GM12878 (cell line): ENCODE measurements around the gene NLGN1. TPM values are rescaled to one million over a fixed set of nuclear protein-coding genes. Genes with fewer than 3 reads are reported as not detected.

Experiments
- ATAC-seq: fragments of 200-7000 bp; cut with Tn5 transposase; 3 replicates; pipeline ENCODE4 v1.9.1; 2020; ENCODE audit warnings: mild to moderate bottlenecking, moderate library complexity
- BruUV-seq: library from RNA; stranded (reverse); fragments of 400-500 nt; replicated peaks from 2 replicates; lab custom pipeline; 2021; lab: Mats Ljungman, UMichigan
- CTCF ChIA-PET: fragments of 300-600 bp; sonication (Branson Sonifier 250); formaldehyde crosslinking; extraction: SDS; loops from one replicate; lab custom pipeline; 2021; ENCODE audit warnings: inconsistent platforms; lab: Yijun Ruan, JAX
- POLR2A ChIA-PET: fragments of 350-600 bp; formaldehyde crosslinking; extraction: SDS; loops from one replicate; lab custom pipeline; 2021; ENCODE audit warnings: inconsistent platforms; lab: Charles Lee
- RAD21 ChIA-PET: fragments of 300-600 bp; sonication (Branson Sonifier 250); formaldehyde crosslinking; loops from one replicate; lab custom pipeline; 2023; ENCODE audit warnings: antibody characterized with exemption; ENCODE audit not compliant: unreplicated experiment; lab: Charles Lee
- SMC1A ChIA-PET: fragments of 300-600 bp; sonication (Branson Sonifier 250); formaldehyde crosslinking; loops from one replicate; lab custom pipeline; 2023; ENCODE audit not compliant: unreplicated experiment, uncharacterized antibody; lab: Charles Lee
- DNase-seq: peaks from one replicate; pipeline ENCODE4 v3.0.0-alpha.2; 2011; ENCODE audit warnings: low read depth, low spot score
- FAIRE-seq: peaks from 3 replicates; lab custom pipeline; 2011; peaks lifted over from hg19 to GRCh38; lab: Jason Lieb, UNC
- H2AFZ ChIP-seq: 2 replicates; pipeline ENCODE4 v1.6.0; 2011; ENCODE audit warnings: low read depth, low read length, control low read depth; ENCODE audit not compliant: control insufficient read depth
- H3K27ac ChIP-seq: 2 replicates; pipeline ENCODE4 v1.5.1; 2011; ENCODE audit warnings: control low read depth; ENCODE audit not compliant: control insufficient read depth, insufficient read depth
- H3K27me3 ChIP-seq, 2 experiments: replicated peaks in 1 of 2; 2 replicates each; pipeline versions ENCODE4 v1.6.0 to v1.6.1; 2011; ENCODE audit warnings: low read length in 1 of 2; ENCODE audit not compliant: control insufficient read depth in 2 of 2, insufficient read depth in 2 of 2
- H3K36me3 ChIP-seq, 2 experiments: 2 replicates each; pipeline ENCODE4 v1.5.1; 2011; ENCODE audit warnings: low read length in 1 of 2; ENCODE audit not compliant: control insufficient read depth in 2 of 2, insufficient read depth in 2 of 2
- H3K4me1 ChIP-seq: 2 replicates; pipeline ENCODE4 v1.6.1; 2011; ENCODE audit warnings: mild to moderate bottlenecking, low read length, moderate library complexity, mixed read lengths; ENCODE audit not compliant: control insufficient read depth, insufficient read depth
- H3K4me2 ChIP-seq: 2 replicates; pipeline ENCODE4 v1.6.0; 2011; ENCODE audit warnings: control low read depth; ENCODE audit not compliant: control insufficient read depth, insufficient read depth
- H3K4me3 ChIP-seq: fragments of 200-600 bp; sonication (generic); 2 replicates; pipeline ENCODE4 v1.5.1; 2016
- H3K79me2 ChIP-seq: 2 replicates; pipeline ENCODE4 v1.6.0; 2011; ENCODE audit warnings: low read length; ENCODE audit not compliant: control insufficient read depth, insufficient read depth
- H3K9ac ChIP-seq: 2 replicates; pipeline ENCODE4 v1.8.0; 2011; ENCODE audit warnings: low read length, control low read depth, mixed read lengths; ENCODE audit not compliant: control insufficient read depth, insufficient read depth
- H3K9me3 ChIP-seq: replicated peaks from 3 replicates; pipeline ENCODE4 v1.5.1; 2011; ENCODE audit warnings: mild to moderate bottlenecking, low read length; ENCODE audit not compliant: control insufficient read depth, insufficient read depth
- H4K20me1 ChIP-seq: 2 replicates; pipeline ENCODE4 v1.6.0; 2011; ENCODE audit not compliant: control insufficient read depth, insufficient read depth
- CBX5 ChIP-seq: sonication (generic); IDR thresholded peaks from 2 replicates; pipeline ENCODE4 v1.6.1; 2016; ENCODE audit warnings: low read depth, moderate library complexity, mild to moderate bottlenecking, inconsistent platforms
- GABPA ChIP-seq: IDR thresholded peaks from 2 replicates; pipeline ENCODE4 v1.6.1; 2014; ENCODE audit warnings: antibody characterized with exemption, low read depth, mild to moderate bottlenecking, inconsistent platforms
- HDAC2 ChIP-seq: fragments of 200-600 bp; sonication (generic); IDR thresholded peaks from 2 replicates; pipeline ENCODE4 v1.6.1; 2017
- KLF5 ChIP-seq: fragments of 450-650 bp; IDR thresholded peaks from 2 replicates; pipeline ENCODE4 v1.6.1; 2014; ENCODE audit warnings: mild to moderate bottlenecking; ENCODE audit not compliant: partially characterized antibody
- MYC ChIP-seq: IDR thresholded peaks from 2 replicates; pipeline ENCODE4 v1.6.1; 2011; ENCODE audit warnings: mild to moderate bottlenecking, low read length, moderate library complexity, inconsistent platforms; ENCODE audit not compliant: insufficient read depth, insufficient replicate concordance, insufficient read length, severe bottlenecking
- NR2C1 ChIP-seq: fragments of 450-650 bp; IDR thresholded peaks from 2 replicates; pipeline ENCODE4 v1.6.1; 2017; ENCODE audit warnings: antibody characterized with exemption, mild to moderate bottlenecking, moderate library complexity
- NRF1 ChIP-seq: conservative IDR thresholded peaks from 2 replicates; pipeline ENCODE4 v1.6.1; 2011; ENCODE audit warnings: mild to moderate bottlenecking, low read depth, low read length, improper control_type of control experiment
- SIN3A ChIP-seq: IDR thresholded peaks from 2 replicates; pipeline ENCODE4 v1.6.1; 2012; ENCODE audit warnings: low read depth, low read length, improper control_type of control experiment
- SUPT20H ChIP-seq: IDR thresholded peaks from 2 replicates; pipeline ENCODE4 v1.6.1; 2011; ENCODE audit warnings: low read depth, mild to moderate bottlenecking, low read length, moderate library complexity, borderline replicate concordance; ENCODE audit not compliant: control insufficient read depth
- TCF12 ChIP-seq: IDR thresholded peaks from 2 replicates; pipeline ENCODE4 v1.6.1; 2011; ENCODE audit warnings: low read depth, mild to moderate bottlenecking, low read length
- ZNF274 ChIP-seq: IDR thresholded peaks from one replicate; pipeline ENCODE4 v1.8.0; 2011; ENCODE audit not compliant: insufficient read length, insufficient read depth
- ZZZ3 ChIP-seq: IDR thresholded peaks from 2 replicates; pipeline ENCODE4 v1.6.1; 2011; ENCODE audit warnings: low read depth; ENCODE audit not compliant: control insufficient read depth, insufficient read length
- WGBS: methylation state at CpG from one replicate; pipeline ENCODE4 v1.1.6; 2016; ENCODE audit warnings: low lambda C conversion rate; ENCODE audit not compliant: insufficient replicate concordance, insufficient coverage; ENCODE audit errors: missing lambda C conversion rate; 5-methylcytosine and 5-hydroxymethylcytosine counted together
- in situ Hi-C: fragments of 300-500 bp; cut with MboI; formaldehyde crosslinking; loops from 9 replicates; pipeline ENCODE4 v1.14.3; 2018; ENCODE audit warnings: mixed read lengths
- intact Hi-C: fragments of 100-400 bp; cut with micrococcal nuclease; formaldehyde crosslinking; loops from one replicate; pipeline ENCODE4 v1.14.2; 2022; ENCODE audit not compliant: unreplicated experiment
- polyA plus RNA-seq, 11 experiments: library from polyadenylated mRNA; depleted of rRNA in 4 of 11; unstranded in 6 of 11; stranded (reverse) in 5 of 11; fragments of >200 nt; fragmentation: Nextera tagmentation in 4 of 11; fragmentation: Illumina TruSeq in 1 of 11; extraction: Ambion mirVana in 4 of 11; extraction: Trizol in 1 of 11; gene quantifications; 1 replicate in 1 of 11; 2 replicates in 10 of 11; pipeline versions ENCODE4 v1.2.1 to v1.2.3, GENCODE V29; 2011 to 2016; ENCODE audit warnings: inconsistent platforms in 2 of 11, missing spikeins in 2 of 11, low read depth in 1 of 11
- total RNA-seq, 4 experiments: library from RNA; depleted of rRNA in 3 of 4; stranded (reverse); fragments of >200 nt in 3 of 4; fragmentation: Illumina TruSeq in 1 of 4; extraction: Trizol in 1 of 4; gene quantifications; 2 replicates each; pipeline versions ENCODE4 v1.2.1 to v1.2.3, GENCODE V29; 2013 to 2021
- TF ChIP-seq, protein P1 (sequence below): fragments of 450-650 bp; IDR thresholded peaks from 2 replicates; pipeline ENCODE4 v1.6.1; 2017; ENCODE audit warnings: mild to moderate bottlenecking, moderate library complexity
- TF ChIP-seq, protein P2 (sequence below): IDR thresholded peaks from 2 replicates; pipeline ENCODE4 v1.6.1; 2011; ENCODE audit warnings: mild to moderate bottlenecking, low read depth, low read length, moderate library complexity; ENCODE audit not compliant: insufficient replicate concordance

The NLGN1 gene
- total and polyA plus RNA-seq, 10 of the 15 experiments (the other 5 are each of a cell fraction or from before 2014, with no cell fraction given) = not detected

DNA sequence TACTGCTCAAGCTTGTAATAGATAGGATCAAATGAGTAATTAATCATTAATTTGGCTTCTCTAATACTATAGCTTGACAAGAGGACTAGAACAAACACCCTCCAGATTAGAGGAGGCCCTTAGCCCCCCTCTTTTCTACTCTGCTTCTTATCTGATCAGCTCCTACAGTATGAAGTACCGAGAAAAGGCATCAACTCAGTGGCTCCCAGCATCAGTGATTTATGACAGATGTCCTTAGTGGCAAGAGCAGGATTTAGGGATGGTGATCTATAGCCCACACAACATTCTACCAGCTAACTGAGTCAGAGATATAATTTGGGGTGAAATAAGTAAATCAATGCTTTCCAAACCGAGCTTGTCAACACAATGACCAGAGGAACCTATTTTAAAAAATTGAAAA, 541.1 kb downstream of the NLGN1 start (continued):
- TF ChIP-seq HDAC2 (no peak), TCF12 (no peak), SIN3A (no peak), ZZZ3 (no peak), SUPT20H (no peak), KLF5 (no peak), CBX5 (no peak)
- TF ChIP-seq, protein P1, sequence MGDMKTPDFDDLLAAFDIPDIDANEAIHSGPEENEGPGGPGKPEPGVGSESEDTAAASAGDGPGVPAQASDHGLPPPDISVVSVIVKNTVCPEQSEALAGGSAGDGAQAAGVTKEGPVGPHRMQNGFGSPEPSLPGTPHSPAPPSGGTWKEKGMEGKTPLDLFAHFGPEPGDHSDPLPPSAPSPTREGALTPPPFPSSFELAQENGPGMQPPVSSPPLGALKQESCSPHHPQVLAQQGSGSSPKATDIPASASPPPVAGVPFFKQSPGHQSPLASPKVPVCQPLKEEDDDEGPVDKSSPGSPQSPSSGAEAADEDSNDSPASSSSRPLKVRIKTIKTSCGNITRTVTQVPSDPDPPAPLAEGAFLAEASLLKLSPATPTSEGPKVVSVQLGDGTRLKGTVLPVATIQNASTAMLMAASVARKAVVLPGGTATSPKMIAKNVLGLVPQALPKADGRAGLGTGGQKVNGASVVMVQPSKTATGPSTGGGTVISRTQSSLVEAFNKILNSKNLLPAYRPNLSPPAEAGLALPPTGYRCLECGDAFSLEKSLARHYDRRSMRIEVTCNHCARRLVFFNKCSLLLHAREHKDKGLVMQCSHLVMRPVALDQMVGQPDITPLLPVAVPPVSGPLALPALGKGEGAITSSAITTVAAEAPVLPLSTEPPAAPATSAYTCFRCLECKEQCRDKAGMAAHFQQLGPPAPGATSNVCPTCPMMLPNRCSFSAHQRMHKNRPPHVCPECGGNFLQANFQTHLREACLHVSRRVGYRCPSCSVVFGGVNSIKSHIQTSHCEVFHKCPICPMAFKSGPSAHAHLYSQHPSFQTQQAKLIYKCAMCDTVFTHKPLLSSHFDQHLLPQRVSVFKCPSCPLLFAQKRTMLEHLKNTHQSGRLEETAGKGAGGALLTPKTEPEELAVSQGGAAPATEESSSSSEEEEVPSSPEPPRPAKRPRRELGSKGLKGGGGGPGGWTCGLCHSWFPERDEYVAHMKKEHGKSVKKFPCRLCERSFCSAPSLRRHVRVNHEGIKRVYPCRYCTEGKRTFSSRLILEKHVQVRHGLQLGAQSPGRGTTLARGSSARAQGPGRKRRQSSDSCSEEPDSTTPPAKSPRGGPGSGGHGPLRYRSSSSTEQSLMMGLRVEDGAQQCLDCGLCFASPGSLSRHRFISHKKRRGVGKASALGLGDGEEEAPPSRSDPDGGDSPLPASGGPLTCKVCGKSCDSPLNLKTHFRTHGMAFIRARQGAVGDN = no peak

DNA sequence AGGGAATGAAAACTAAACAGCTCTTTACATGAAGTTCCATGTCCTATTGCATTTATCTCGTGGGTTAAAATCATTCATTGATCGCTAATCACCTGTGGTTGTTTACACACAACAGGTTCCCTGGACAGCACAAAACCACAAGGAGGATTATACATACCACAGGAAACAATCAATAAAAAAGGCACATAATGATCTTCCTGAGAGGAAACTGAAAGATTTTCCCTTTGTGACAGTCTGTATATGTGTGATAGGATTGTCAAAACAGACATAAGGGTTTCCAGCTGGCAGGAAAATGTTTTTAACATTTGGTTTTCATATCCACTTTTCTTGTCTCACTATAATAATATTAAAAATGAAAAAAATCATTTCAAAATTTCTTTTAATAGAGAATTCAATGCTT, 541.8 kb downstream of the NLGN1 start:
- FAIRE-seq = no peak
- RAD21 ChIA-PET = no interaction called here
- no TSS peak for BruUV-seq
- no peak for TF ChIP-seq NRF1
- TF ChIP-seq GABPA = no peak
- no peak for TF ChIP-seq ZNF274
- TF ChIP-seq MYC = no peak
- TF ChIP-seq, protein P2, sequence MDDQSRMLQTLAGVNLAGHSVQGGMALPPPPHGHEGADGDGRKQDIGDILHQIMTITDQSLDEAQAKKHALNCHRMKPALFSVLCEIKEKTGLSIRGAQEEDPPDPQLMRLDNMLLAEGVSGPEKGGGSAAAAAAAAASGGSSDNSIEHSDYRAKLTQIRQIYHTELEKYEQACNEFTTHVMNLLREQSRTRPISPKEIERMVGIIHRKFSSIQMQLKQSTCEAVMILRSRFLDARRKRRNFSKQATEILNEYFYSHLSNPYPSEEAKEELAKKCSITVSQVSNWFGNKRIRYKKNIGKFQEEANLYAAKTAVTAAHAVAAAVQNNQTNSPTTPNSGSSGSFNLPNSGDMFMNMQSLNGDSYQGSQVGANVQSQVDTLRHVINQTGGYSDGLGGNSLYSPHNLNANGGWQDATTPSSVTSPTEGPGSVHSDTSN = no peak
- TF ChIP-seq NR2C1 = no peak
- TF ChIP-seq, protein P1 = no peak

More for the DNA sequence above, 541.8 kb downstream of the NLGN1 start:
- SMC1A ChIA-PET = interaction anchor here (1.8 kb wide), 1 partner anchor 33 kb away, joined by 3 read pairs; no protein-coding TSS in a partner anchor
- H3K4me2 ChIP-seq = no peak overlapping the region
- DNase-seq (no peak), ATAC-seq (no peak)
- no peaks in the 10 kb centered on the region for H3K79me2 ChIP-seq
- H4K20me1 ChIP-seq = no peaks in the 10 kb centered on the region
- in situ Hi-C loops = no loop called here
- no peak overlapping the region for H3K27ac ChIP-seq
- 39% methylated on average over 2 of the region's 2 CpGs for WGBS
- POLR2A ChIA-PET = no interaction called here
- H2AFZ ChIP-seq = no peak overlapping the region
- H3K4me3 ChIP-seq = no peak overlapping the region
- H3K36me3 ChIP-seq = no peaks in the 10 kb centered on the region
- no peak overlapping the region for H3K9ac ChIP-seq
- H3K4me1 ChIP-seq = no peaks in the 10 kb centered on the region
- no peaks in the 10 kb centered on the region for H3K9me3 ChIP-seq
- CTCF ChIA-PET = no interaction called here
- H3K27me3 ChIP-seq = no peaks in the 10 kb centered on the region
- intact Hi-C loops = no loop called here
